GM13976 (cell line): ENCODE results near the gene PSMD14.

Experiments
- DNase-seq: peaks from one replicate; pipeline ENCODE4 v3.0.0; 2012; ENCODE audit warnings: low spot score
- CTCF ChIP-seq: IDR thresholded peaks from 2 replicates; pipeline ENCODE4 v1.5.1; 2012; ENCODE audit warnings: borderline replicate concordance, mild to moderate bottlenecking; ENCODE audit not compliant: insufficient read depth; ENCODE audit errors: extremely low read depth, missing control alignments, control extremely low read depth
- in situ Hi-C: fragments of 300-500 bp; cut with MboI; formaldehyde crosslinking; loops from one replicate; pipeline ENCODE4 v1.12.0; 2022; ENCODE audit warnings: low sequenced_read_pairs, mixed read lengths, inconsistent platforms; ENCODE audit not compliant: unreplicated experiment

PSMD14 gene

GRCh38 chr2:161384864-161385263 is 76.6 kb downstream of the PSMD14 start:
- no peak for DNase-seq
- in situ Hi-C loops = no loop called here
- no peak for TF ChIP-seq CTCF

- DNase-seq = no peak
- TF ChIP-seq CTCF = no peak
- in situ Hi-C loops = no loop called here
Observed at GRCh38 chr2:161386228-161386824, 78.1 kb downstream of the PSMD14 start.

- no peak for DNase-seq
- in situ Hi-C loops = no loop called here
- no peak for TF ChIP-seq CTCF
Observed at GRCh38 chr2:161388146-161388779, 80.0 kb downstream of the PSMD14 start.

- no peak for TF ChIP-seq CTCF
- in situ Hi-C loops = no loop called here
- DNase-seq = no peak
Observed at GRCh38 chr2:161391737-161392506, 83.7 kb downstream of the PSMD14 start.

GRCh38 chr2:161400076-161400475 is 91.9 kb downstream of the PSMD14 start:
- in situ Hi-C loops = no loop called here
- DNase-seq = no peak
- no peak for TF ChIP-seq CTCF

GRCh38 chr2:161402297-161402696 is 94.1 kb downstream of the PSMD14 start:
- DNase-seq = no peak
- in situ Hi-C loops = no loop called here

More at GRCh38 chr2:161402297-161402696, 94.1 kb downstream of the PSMD14 start:
- TF ChIP-seq CTCF = no peak
